GM12873 (cell line): Measurements from ENCODE around the gene C1orf52.

ENCODE experiments used
- TF ChIP-seq, protein P1 (sequence below): IDR thresholded peaks from 2 replicates; pipeline ENCODE4 v1.5.1; 2012; ENCODE audit warnings: low read depth, mild to moderate bottlenecking, moderate library complexity, low read length, control low read depth; ENCODE audit not compliant: insufficient read depth; ENCODE audit errors: missing control alignments

C1orf52 gene

DNA sequence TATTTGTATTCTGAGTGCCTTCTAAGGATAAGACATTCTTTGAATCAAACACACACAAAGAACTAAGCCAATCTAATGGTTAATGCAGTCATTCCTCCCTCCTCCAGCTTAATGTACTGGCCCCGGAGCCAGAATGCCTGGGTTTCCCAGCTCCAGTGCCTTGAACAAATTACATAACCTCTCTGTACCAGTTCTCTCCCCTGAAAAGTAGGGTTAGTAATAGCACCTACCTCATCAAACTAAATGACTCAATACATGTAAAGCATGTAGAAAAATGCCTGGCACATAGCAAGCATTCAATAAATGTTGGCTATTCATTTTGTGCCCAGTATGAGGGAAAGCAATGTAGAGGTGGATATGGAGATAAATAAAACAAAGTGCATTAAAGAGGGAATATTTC is 14.0 kb downstream of the C1orf52 start:
- TF ChIP-seq, protein P1, sequence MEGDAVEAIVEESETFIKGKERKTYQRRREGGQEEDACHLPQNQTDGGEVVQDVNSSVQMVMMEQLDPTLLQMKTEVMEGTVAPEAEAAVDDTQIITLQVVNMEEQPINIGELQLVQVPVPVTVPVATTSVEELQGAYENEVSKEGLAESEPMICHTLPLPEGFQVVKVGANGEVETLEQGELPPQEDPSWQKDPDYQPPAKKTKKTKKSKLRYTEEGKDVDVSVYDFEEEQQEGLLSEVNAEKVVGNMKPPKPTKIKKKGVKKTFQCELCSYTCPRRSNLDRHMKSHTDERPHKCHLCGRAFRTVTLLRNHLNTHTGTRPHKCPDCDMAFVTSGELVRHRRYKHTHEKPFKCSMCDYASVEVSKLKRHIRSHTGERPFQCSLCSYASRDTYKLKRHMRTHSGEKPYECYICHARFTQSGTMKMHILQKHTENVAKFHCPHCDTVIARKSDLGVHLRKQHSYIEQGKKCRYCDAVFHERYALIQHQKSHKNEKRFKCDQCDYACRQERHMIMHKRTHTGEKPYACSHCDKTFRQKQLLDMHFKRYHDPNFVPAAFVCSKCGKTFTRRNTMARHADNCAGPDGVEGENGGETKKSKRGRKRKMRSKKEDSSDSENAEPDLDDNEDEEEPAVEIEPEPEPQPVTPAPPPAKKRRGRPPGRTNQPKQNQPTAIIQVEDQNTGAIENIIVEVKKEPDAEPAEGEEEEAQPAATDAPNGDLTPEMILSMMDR = no peak

- TF ChIP-seq, protein P1 = no peak
Observed at GRCh38 chr1:85244271-85245061, 15.0 kb downstream of the C1orf52 start.

- TF ChIP-seq, protein P1 = no peak
Observed at GRCh38 chr1:85243372-85243771, 16.1 kb downstream of the C1orf52 start.

GRCh38 chr1:85240643-85241042 is 18.8 kb downstream of the C1orf52 start:
- TF ChIP-seq, protein P1 = no peak

DNA sequence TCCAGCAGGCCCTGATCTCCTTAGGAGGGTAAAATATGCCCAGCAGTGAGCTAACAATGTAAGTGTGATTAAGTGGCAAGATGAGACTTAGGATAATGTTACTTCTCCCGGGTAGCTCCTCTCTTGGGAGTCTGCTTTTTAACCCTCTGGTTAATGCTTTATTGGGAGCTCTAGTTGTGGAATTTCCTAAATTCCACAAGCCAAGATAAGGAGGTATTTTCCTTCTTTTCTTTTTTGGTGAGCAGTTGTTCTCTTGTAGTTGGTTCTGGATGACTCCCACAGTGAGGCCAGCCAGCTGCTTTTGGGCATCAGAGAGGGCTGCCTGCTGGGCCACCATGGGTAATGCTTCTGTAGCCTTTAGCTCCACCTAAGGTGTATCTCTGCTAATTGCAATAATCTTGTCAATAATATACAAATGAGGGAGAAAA is 19.3 kb downstream of the C1orf52 start:
- TF ChIP-seq, protein P1 = peak; percentile 34

GRCh38 chr1:85237613-85238012 is 21.8 kb downstream of the C1orf52 start:
- TF ChIP-seq, protein P1 = no peak

- TF ChIP-seq, protein P1 = peak; percentile 57
Observed at GRCh38 chr1:85230305-85230977, 29.0 kb downstream of the C1orf52 start.
